Activated CD4-positive, CD25-positive, alpha-beta regulatory T cell treated with anti-CD3 and anti-CD28 coated beads, Interleukin-2, amount 50 U/mL, for 16 hours (primary cell): ENCODE measurements around the gene ZNRF3.
A peak's percentile ranks its signal among the peaks of the same experiment; 100 is the strongest.

Experiments used
- DNase-seq: peaks from one replicate; pipeline ENCODE4 v3.0.0-alpha.2; 2020; ENCODE audit warnings: low read depth, low spot score

The ZNRF3 gene

DNA sequence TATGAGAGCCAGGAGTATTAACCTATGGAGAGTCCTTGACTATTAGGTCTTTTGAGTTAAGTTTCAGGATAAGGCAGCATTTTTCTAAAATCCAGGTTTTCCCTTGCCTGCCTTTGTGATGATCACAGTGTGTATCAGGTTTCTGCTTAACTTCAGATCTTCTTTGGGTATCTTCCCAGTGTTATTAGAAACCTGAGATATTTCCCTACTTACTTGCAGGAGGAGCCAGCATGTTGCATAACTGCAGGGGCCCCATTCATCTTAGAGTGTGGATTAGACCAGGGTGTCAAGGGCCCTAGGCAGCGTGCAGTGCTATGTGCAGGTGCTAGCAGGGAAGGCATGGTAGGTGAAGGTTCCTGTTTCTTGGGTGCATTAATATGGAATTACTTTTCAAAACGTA is 69.5 kb downstream of the ZNRF3 start:
- no peak for DNase-seq

DNA sequence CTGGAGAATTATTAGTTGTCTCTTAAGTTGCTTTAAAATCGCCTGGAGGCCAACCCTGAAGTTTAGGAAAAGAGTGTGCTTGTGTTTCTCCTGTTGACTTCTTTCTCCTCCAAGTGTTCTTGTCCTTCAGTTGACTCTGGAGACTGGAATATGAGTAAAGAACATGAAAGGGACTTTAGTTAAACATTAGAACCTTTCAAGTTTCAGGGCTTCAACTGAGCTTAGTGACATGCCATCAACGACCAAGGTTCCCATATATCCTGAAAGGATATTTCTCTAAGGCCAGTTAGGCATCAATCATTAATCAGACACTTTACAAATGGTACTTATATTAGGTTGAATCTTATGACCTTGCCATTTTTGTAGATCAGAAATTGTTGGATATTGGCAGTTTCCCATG is 70.0 kb downstream of the ZNRF3 start:
- no peak for DNase-seq

DNA sequence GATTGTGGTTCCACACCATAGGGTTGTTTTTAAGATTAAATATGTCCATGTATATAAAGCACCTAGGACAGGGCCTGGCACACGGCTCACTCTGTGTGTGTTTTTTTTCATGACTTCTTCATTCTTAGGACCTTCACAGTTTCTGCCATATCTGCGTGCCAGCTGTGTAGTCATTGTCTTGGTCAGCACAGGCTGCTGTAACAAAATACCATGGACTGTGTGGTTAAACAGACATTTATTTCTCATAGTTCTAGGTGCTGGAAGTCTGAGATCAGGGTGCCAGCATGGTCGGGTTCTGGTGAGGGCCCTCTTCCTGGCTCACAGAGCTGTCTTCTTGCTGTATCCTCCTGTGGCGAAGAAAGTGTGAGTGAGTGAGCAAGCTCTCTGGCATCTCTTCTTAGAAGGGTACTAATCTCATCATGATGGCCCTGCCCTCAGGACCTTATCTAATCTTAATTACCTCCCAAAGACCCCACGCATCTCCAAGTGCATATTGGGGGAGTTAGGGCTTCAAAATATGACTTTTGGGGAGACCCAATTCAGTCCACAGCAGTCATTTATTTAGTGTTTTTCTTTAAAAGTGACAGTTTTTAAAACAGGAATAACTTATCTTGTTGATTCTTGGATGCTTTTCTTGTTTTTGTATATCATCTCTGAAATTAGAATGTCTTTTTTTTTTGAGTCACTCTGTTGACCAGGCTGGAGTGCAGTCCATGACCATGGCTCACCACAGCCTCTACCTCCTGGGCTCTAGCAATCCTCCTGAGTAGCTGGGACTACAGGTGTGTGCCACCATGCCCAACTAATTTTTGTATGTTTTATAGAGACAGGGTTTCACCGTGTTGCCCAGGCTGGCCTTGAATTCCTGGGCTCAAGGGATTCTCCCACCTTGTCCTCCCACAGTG is 70.9 kb downstream of the ZNRF3 start:
- DNase-seq, result no peak

DNA sequence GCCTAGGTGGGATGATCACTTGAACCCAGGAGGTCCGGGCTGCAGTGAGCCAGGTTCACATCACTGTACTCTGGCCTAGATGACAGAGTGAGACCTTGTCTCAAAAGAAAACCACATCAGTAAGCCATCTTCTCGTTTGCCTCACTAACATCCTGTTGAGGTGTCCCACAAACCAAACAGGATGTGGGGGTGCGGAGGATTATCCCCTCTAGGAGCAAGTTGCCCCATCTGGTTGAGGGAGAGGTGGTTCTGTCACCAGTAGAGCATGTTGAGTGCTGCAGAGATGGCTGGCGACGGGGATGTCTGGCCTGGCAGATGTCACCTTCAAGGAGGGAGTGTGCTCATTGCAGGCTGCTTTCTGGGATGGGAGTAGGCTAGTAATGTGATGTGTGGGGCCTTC is 72.4 kb downstream of the ZNRF3 start:
- DNase-seq, result peak; percentile 4

DNA sequence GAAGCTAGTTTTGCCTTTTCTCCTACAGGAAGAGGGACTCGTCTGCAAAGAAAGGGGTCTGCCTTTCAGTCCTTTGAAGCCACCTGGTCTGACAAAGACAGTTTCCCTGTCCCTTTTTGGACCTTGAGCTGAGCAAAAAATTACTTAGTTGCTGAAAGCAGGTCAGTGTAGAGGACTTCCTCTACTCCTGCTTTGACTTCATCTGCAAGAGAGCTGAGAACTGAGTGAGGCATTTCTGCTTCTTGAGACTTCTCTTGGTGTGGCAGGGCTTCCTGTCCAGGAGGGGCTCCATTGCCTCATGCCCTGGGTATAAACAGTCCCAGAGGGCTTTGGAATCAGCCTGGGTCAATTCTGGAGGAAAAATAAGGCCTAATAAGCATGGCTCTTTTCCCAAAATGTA is 73.1 kb downstream of the ZNRF3 start:
- DNase-seq, result no peak

DNA sequence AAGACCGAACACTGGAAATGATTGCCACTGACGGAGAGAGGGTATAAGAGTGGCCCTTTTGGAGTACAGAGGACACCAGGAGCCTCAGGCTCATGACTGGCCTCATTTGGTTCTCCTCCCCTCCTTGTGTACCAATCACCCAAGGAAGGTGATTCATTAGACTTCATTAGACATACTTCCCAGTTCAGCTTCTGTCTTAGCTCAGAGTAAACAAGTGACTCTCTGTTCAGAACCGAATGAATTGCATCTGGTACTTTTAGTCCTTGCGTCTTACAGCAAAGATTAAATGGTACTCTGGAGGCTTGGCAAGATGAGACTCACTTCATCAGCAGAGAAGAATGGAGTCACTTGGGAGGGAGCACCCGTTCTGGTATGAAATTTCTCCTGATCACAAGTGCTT is 75.2 kb downstream of the ZNRF3 start:
- DNase-seq, result no peak

DNA sequence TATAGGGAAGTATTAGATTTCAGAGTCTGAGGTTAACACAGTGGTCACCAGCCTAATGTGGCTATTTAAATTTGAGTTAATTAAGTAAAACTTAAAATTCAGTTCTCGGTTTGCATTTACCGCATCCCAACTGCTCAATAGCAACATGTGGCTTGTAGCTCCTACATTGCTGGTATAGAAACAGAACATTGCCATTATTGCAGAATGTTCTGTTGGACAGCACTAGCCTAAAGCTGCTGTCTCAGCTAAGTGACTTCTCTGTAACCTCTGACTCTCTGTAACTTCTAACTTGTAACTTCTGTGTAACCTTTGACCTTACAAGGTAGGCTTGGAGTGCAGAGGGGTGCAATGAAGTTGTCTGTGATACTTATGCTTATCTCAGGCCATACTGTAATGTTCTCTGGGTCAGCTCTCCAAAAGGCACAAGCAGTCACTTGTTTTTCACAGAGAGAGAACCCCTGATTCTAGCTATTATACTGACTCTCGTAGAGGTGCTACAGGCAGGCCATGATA is 78.7 kb downstream of the ZNRF3 start:
- no peak for DNase-seq

DNA sequence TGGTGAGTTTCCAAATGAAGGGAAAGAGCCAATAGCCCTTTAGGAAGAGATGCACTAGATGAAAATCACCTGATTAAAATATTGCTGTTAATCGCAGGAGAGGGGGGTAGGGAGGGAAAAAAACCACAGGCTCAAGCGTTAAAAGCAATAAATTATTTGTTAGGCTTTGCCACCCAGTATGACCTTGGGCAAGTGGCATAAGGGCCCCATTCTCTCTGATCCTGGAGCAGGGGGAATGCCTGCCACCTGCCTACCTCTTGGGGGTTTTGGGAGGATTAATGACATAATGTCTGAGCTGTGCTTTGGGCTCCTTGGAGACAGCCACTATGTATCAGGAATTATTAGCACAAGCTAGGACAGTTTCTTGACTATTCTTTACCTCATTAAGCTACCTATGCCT is 80.0 kb downstream of the ZNRF3 start:
- DNase-seq, result no peak

DNA sequence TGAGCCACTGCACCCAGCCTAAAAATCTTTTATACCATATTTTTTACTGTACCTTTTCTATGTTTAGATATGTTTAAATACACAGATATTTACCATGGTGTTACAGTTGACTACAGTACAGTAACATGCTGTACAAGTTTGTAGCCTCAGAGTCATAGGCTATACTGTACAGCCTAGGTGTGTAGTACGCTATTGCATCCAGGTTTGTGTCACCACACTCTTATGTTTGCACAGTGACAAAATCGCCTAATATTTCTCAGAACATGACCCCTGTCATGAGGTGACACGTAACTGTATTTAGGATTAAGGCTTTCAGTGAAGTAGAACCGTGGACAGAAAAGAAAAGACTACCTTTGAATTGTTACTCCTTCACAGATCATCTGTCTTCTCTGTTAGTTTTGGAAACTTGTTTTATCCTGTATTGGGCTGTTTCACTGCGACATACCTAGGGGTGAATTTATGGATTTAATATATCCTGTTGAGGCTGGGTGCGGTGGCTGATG is 83.8 kb downstream of the ZNRF3 start:
- DNase-seq, result no peak

DNA sequence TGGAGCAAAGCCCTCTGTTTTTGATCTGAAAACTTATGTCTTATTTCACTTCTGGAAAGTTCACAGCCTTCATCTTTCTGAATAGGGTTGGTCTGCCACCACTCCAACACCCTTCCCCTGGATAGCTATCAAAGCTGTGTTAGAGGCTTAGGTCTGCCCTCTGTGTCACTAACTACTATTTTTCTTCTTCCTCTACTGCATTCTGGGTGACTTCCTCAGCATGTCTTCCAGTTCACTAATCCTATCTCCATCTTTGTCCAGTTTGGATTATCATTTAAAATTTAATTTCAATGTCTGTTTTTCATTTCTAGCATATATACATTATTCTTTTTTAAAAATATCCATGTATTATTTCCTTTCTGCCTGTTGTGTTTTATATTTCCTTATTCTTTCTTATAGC is 84.6 kb downstream of the ZNRF3 start:
- no peak for DNase-seq

DNA sequence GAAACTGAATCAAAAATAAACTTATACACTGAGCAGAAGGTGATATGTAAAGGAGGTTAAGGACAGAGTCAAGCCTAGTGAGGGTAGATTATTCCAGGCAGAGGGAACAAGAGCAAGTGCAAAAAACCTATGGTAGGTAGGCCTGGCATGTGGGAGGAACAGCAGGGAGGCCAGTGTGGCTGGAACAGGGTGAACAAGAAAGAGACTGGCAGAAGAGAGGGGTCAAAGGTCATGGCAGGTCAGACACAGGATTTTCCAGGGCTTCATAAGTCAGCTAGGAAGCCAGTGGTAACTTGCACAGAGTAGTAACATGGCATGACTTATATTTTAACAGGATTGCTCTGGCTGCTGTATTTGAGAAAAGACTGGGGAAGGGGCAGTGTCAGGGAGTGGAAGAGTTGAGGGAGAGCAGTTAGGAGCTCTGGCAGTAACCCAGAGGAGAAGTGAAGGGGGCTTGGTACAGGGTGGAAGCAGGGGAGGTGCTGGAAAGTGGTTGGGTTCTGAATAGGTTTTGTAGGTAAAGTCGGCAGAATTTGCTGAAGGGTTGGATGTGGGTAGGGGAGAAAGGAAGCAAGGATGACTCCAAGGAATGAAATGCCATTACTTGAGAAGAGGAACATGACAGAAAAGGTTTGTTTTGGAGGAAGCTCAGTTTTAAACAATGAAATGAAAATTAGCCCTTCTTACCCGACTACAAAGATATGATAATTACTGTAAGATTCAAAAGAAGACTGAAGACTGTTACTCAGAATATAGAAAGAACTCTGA is 86.2 kb downstream of the ZNRF3 start:
- DNase-seq, result no peak

DNA sequence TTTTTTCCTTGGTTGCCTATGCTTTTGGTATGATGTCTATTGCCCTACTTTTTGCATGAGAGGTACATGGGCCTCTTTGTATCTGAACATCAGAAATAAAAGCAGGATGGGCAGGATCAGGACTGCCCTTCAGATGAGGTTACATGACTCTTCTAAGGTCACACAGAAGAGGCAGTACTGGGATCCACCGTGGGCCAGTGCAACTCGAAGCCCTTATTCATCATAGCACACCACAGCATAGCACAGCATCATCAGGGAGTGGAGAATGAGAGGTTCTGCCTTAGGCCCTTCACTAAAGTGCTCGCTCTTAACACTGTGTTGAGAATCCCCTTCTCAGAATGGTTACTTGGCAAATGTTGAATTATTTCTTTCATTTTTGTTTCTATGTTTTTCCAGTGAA is 90.0 kb downstream of the ZNRF3 start:
- no peak for DNase-seq

DNA sequence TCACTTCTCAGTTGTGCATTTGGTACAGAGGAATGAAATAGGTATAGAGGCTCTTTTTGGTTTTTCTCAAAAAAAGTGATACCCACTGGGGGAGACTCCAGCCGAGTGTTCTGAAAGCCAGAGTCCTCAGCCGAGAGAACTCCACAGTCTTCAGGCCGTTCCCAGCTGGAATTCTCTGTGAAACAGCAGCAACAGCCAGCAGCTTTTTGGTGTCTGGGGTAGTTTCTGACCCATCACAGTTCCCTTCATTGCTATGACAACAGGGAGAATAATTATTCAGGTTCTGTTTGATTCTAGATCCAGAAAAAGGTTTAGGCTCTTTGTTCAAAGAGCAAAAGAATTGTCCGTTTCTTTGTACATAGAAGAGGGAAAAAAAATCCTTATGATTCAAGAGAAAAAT is 93.7 kb downstream of the ZNRF3 start:
- DNase-seq, result no peak

DNA sequence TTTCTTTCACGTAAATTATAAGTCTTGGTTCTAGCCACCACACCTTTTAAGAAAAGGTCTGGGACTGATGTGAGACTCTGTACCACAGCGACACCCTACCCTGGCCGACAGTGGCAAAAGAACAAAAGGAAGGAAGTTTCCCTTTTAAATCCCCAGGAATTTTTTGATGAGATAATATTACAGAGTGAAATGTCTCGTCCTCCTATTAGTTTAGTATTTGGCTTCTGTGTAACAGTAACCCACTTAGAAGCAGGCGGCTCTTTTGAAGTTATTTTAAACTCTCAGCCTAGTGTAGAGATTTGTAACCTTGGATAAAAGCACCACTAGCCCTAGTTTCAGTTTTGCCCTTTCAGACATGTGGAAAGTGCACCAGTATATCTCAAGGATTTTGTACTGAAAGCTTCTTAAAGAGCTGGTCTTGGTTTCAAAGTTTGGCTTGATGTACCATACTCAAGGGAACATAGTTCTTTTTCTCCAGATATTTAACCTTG is 94.2 kb downstream of the ZNRF3 start:
- DNase-seq, result no peak

DNA sequence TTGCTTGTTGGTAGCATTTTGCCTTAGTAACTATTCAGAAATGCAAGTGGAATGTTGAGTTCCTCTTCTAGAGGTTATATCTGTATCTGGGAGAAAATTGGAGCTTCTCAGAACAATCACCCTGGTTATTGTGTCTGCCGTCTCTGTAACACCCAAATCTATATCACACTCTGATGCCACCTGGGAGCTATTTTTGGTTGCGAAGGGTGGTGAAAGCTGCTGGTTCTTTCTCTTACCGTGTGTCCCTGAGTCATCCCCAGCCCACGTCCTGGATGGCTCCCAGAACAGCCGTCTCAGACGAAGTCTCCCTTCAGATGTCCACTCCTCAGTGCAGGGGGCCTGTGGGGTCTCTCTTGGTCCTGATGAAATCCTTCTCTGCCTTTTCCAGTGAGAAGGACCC is 94.8 kb downstream of the ZNRF3 start:
- DNase-seq, result no peak

DNA sequence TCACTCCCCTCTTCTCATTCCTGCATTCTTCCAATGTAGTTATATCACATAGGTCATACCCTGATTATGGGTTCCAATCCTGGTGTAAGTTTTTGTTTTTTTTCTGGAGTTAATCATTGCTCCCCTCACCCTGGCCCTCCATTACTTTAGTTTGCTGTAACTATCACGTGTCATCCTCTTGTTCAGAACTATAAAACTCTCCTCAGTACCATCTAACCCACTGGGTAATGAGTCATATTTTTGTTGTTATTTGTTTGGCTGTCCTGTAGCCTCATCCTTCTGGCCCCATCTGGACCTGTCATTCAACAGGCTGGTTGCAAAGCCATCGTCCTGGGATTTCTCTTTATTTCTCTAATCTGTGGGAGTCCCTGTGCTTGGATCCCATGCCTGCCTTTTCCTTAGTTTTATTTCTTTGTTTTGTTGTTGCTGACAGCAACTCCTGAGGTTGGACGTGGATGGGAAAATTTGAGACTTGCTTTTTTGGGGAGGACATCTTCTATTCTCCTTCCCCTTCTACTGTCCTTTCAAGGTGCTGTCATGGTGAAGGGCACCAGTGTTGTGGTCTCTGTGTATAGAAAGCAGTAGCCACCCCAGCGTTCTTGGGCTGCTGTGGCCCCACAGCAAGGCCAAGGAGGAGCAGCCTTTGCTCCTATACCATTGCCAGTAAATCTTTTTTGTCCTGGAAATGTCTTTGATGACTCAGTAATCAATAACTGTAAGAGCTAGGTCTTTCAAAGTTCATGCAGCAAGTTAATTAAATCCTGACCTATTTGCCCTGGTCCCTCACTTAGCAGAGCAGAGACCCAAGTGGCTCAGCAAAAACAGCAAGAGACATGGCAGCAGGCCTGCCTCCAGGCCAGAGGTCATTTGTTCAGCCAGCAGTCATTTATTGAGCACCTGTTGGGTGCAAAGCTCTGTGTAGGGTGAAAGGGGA is 95.8 kb downstream of the ZNRF3 start:
- DNase-seq, result no peak

DNA sequence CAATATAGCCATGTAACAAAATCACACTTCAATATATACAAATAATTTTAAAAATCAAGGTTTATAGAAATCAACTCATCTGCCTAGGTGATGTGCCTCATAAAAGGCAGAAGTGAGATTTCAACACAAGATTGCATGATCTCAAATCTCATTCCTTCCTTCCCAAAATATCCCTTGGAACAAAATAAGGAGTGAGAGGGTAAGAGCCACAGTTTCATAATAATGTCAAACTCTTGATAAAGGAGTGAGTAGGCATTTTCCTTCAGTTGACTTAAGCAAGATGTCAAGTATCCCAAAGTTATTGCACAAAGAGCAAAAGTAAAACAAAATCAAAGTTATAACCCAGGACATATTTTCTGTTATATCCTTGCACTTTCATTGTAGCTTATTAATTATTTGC is 97.0 kb downstream of the ZNRF3 start:
- DNase-seq, result no peak

DNA sequence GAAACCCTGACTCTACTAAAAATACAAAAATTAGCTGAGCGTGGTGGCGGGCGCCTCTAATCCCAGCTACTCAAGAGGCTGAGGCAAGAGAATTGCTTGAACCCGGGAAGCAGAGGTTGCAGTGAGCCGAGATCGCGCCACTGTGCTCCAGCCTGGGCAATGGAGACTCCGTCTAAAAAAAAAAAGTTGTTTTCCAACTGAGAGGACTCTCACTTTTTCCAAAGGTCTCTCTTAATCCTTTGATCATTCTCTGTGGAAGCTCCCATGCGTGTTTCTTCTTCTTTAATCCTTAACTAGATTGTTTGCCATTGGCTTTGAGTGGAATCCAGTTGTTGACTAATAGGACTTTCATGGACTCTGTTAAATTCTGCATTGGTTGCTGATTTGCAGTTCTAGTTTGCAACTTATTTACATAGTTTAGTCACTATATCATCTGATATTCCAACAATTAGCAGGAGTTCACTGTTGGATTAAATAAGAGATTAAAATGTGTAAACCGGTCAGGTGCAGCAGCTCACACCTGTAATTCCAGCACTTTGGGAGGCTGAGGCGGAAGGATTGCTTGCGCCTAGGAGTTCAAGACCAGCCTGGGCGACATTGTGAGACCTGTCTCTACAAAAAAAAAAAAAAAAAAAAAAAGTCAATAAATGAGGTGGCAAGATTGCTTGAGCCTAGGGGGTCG is 98.6 kb downstream of the ZNRF3 start:
- DNase-seq, result no peak

DNA sequence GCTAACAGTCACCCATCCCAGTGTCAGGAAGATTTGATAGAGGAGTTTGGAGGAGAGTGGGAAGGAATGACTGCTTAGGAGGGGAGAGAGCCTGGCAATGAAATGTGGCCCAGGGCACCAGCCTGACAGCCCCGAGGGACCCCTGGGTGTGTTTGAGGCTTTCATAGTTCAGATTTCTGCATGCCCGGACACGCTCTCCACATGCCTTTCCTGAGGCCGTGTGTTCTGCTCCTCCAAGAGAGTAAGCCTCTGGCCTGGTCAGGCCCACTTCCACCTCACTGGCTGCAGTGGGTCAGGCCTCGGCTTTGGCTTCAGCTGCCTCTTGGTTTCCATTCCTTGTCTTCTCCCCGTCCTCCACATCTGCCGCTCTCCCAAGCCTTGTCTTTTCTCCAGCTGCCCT is 99.8 kb downstream of the ZNRF3 start:
- DNase-seq, result no peak

DNA sequence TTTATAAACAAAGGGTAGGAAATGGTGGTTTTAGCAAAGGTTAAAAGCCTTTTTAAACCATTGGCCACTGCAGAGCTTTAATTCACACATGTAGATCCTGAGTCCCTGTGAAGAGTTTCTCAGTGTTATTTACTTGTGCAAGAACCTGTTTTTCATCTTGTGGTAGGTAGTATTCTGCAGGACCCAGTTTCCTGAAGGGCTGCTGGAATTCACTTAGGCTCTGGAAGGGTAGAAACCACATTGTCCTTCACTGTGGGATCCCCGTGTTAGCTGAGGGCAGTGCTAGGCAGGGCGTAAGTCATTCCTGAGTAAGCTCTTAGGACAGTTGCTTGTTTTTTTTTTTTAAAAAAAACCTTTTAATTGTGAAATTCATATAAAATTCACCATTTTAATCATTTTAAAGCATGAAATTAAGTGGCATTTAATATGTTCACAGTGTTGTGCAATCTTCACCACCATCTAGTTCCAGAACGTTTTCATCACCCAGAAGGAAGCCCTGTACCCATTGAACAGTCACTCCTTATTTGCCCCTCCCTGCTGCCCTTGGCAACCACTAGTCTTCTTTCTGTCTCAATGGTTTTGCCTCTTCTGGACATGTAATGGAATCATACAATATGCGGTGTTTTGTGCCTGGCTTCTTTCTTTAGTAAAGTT is 100.5 kb downstream of the ZNRF3 start:
- DNase-seq, result no peak
